Thoracic aorta (tissue), 2 donors: ENCODE data around the gene ASCL4. TPM values are rescaled to one million over a fixed set of nuclear protein-coding genes. Genes with fewer than 3 reads are reported as not detected.

ENCODE experiments used
- ATAC-seq: fragments of 150-250 bp; one replicate; pipeline ENCODE4 v1.8.0; 2017; ENCODE audit warnings: low read depth; ENCODE audit not compliant: insufficient number of reproducible peaks, low FRiP score
- DNase-seq: peaks from one replicate; pipeline ENCODE4 v3.0.0-alpha.2; 2020; ENCODE audit warnings: low spot score
- H3K27ac ChIP-seq, 2 donors: fragments of 200-600 bp; sonication (generic); 1 replicate in 1 of 2; 2 replicates in 1 of 2; pipeline ENCODE4 v1.5.1; 2016; ENCODE audit warnings: mild to moderate bottlenecking in 2 of 2, moderate library complexity in 2 of 2
- H3K27me3 ChIP-seq: fragments of 200-600 bp; sonication (generic); replicated peaks from 2 replicates; pipeline ENCODE4 v1.6.0; 2016; ENCODE audit warnings: mild to moderate bottlenecking; ENCODE audit not compliant: insufficient read depth
- H3K36me3 ChIP-seq: fragments of 200-600 bp; sonication (generic); one replicate; pipeline ENCODE4 v1.5.1; 2016
- H3K4me1 ChIP-seq, 2 donors: fragments of 200-600 bp; sonication (generic); 1 replicate in 1 of 2; 2 replicates in 1 of 2; pipeline versions ENCODE4 v1.5.1 to v1.6.0; 2016; ENCODE audit warnings: low read depth in 2 of 2, mild to moderate bottlenecking in 1 of 2; ENCODE audit not compliant: control insufficient read depth in 1 of 2
- H3K4me3 ChIP-seq: fragments of 200-600 bp; sonication (generic); 2 replicates; pipeline ENCODE4 v1.5.1; 2016; ENCODE audit warnings: mild to moderate bottlenecking
- H3K9me3 ChIP-seq: fragments of 200-600 bp; sonication (generic); 2 replicates; pipeline ENCODE4 v1.5.1; 2016
- total RNA-seq, 2 donors: library from RNA; depleted of rRNA; stranded (reverse); fragments of >200 nt; gene quantifications; one replicate each; pipeline versions ENCODE4 v1.1.0 to v1.2.3, GENCODE V29; 2016
- TF ChIP-seq, protein P1 (sequence below): fragments of 200-600 bp; sonication (generic); IDR thresholded peaks from one replicate; pipeline ENCODE4 v1.5.1; 2019; ENCODE audit warnings: antibody characterized with exemption

The ASCL4 gene
- total RNA-seq, 2 donors from 2014 or later = not detected

DNA sequence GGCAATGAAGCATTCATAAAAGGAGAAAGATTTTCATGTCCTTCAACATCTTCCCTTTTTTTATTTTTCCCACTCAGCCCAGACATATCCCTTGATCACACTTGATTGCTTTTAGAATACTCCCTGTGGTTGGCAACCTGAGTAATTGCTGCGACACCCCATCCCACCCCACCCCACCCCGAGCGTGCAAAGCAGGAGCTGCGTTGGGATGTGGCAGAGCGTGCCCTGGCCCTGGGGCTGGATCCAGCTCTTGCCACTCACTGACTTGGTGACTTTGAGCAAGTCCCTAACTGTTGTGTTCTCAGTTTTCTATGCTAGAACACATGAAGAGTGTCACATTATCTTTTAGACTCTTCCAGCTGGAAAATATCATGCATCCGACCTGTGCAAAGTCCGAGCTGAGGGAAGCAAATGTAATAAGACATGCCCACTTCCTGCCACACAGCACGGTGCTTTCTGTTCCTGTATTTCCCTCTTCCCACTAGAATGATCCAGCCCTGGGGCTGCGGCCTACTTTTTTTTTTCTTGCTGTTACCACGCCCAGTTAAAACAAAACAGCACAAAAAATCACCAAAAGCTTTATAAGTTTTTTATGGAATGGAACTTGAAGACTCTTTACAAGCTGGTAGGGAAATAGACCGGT lies 4.0 kb downstream of the ASCL4 start:
- TF ChIP-seq, protein P1, sequence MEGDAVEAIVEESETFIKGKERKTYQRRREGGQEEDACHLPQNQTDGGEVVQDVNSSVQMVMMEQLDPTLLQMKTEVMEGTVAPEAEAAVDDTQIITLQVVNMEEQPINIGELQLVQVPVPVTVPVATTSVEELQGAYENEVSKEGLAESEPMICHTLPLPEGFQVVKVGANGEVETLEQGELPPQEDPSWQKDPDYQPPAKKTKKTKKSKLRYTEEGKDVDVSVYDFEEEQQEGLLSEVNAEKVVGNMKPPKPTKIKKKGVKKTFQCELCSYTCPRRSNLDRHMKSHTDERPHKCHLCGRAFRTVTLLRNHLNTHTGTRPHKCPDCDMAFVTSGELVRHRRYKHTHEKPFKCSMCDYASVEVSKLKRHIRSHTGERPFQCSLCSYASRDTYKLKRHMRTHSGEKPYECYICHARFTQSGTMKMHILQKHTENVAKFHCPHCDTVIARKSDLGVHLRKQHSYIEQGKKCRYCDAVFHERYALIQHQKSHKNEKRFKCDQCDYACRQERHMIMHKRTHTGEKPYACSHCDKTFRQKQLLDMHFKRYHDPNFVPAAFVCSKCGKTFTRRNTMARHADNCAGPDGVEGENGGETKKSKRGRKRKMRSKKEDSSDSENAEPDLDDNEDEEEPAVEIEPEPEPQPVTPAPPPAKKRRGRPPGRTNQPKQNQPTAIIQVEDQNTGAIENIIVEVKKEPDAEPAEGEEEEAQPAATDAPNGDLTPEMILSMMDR = no peak
- no peak overlapping the region for H3K4me3 ChIP-seq
- no peaks in the 10 kb centered on the region for H3K9me3 ChIP-seq
- DNase-seq (no peak), ATAC-seq (no peak)
- no peaks in the 10 kb centered on the region for H3K27me3 ChIP-seq
- no peaks in the 10 kb centered on the region for H3K36me3 ChIP-seq
- H3K27ac ChIP-seq = no peak overlapping the region
- H3K4me1 ChIP-seq = no peaks in the 10 kb centered on the region

- DNase-seq (no peak), ATAC-seq (no peak)
- Histone ChIP-seq H3K4me3 (no peak overlapping the region), H3K27ac (no peak overlapping the region), H3K9me3 (no peaks in the 10 kb centered on the region), H3K36me3 (no peaks in the 10 kb centered on the region), H3K27me3 (no peaks in the 10 kb centered on the region), H3K4me1 (no peaks in the 10 kb centered on the region)
- TF ChIP-seq, protein P1 = no peak
These were observed 4.8 kb downstream of the ASCL4 start for GRCh38 chr12:107779077-107779831.

- Histone ChIP-seq H3K27me3 (no peaks in the 10 kb centered on the region), H3K4me1 (no peaks in the 10 kb centered on the region), H3K27ac (no peak overlapping the region), H3K4me3 (no peak overlapping the region), H3K9me3 (no peaks in the 10 kb centered on the region), H3K36me3 (no peaks in the 10 kb centered on the region)
- ATAC-seq = no peak
- DNase-seq = no peak
- TF ChIP-seq, protein P1 = no peak
These were observed 5.8 kb downstream of the ASCL4 start for GRCh38 chr12:107780298-107780697.

DNA sequence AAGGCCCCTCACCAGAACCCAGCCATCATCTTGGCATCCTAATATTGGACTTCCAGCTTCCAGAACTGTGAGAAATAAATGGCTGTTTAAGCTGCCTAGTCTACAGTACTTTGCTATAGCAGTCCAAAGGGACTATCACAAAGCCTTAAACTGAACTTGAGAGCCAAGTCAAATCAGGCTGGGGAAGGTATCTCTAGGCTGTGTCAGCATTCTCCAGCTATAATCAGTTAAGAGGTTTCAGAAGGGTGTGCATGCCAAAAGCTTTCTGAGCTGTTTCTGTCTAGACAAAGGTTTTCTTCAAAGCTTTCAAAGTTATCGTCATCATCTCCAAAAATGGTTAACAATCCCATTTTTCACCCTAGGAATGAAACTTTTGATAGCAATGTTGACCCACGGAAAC lies 7.6 kb downstream of the ASCL4 start:
- H3K36me3 ChIP-seq = no peaks in the 10 kb centered on the region
- H3K4me3 ChIP-seq = no peak overlapping the region
- TF ChIP-seq, protein P1 = no peak
- no peaks in the 10 kb centered on the region for H3K27me3 ChIP-seq
- DNase-seq (no peak), ATAC-seq (no peak)
- H3K27ac ChIP-seq = no peak overlapping the region
- H3K4me1 ChIP-seq = no peaks in the 10 kb centered on the region
- no peaks in the 10 kb centered on the region for H3K9me3 ChIP-seq

DNA sequence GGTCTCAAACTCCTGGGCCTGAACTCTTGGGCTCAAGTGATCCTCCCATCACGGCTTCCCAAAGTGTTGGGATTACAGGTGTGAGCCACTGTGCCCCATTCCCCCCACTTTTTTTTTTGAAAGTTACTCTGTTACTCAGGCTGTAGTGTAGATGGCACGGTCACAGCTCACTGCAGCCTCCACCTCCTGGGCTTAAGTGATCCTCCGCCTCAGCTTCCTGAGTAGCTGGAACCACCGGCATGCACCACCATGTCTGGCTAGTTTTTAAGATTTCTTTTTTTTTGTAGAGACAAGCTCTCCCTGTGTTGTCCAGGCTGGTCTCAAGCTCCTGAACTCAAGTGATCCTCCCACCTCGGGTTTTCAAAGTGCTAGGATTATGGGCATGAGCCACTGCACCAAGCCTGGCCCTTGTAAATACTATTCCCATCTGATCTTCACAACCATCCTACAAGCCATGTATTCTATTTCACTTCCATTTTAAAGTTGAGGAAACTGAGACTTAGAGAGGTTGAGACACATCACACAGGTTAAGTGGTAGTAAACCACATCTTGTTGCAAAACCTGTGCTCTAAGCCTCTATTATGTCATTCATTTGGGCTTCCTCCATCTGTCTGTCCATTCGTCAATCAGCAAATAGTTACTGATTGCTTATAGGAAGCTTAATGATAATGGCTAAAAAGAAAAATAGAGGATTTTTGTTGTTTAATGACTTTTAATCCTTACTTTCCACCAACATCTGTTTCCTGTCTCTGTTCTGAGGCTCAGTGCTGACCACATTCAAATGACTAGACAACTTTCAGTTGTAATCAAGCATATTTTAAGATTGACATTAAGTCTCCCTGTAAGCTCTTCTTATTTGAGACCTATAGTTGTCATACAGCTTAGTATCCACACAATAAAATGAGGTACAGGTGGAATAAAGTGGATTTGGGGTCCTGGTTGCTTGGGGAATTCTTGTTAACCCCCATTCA lies 9.2 kb downstream of the ASCL4 start:
- no peaks in the 10 kb centered on the region for H3K4me1 ChIP-seq
- DNase-seq = no peak

More for the DNA sequence above, 9.2 kb downstream of the ASCL4 start:
- Histone ChIP-seq H3K27ac (no peak overlapping the region), H3K4me3 (no peak overlapping the region), H3K27me3 (no peaks in the 10 kb centered on the region), H3K9me3 (no peaks in the 10 kb centered on the region), H3K36me3 (no peaks in the 10 kb centered on the region)
- TF ChIP-seq, protein P1 = no peak
- no peak for ATAC-seq
